K562 (cell line): Measurements from ENCODE around the gene ACBD6. TPM values are rescaled to one million over a fixed set of nuclear protein-coding genes. Genes with fewer than 3 reads are reported as not detected.

ENCODE experiments used
- ATAC-seq: fragments of 200-7000 bp; cut with Tn5 transposase; 3 replicates; pipeline ENCODE4 v1.9.1; 2020; ENCODE audit warnings: moderate library complexity
- BruUV-seq: library from RNA; stranded (reverse); fragments of 400-500 nt; replicated peaks from 2 replicates; lab custom pipeline; 2021; lab: Mats Ljungman, UMichigan
- CTCF ChIA-PET: fragments of 300-600 bp; formaldehyde crosslinking; extraction: SDS; loops from one replicate; lab custom pipeline; 2021; ENCODE audit warnings: low intra/inter-chr PET ratio; lab: Yijun Ruan, JAX
- POLR2A ChIA-PET: fragments of 300-600, 350-650 bp; sonication (Branson Sonifier 250); formaldehyde crosslinking; extraction: SDS; loops from one replicate; lab custom pipeline; 2021; ENCODE audit warnings: antibody characterized with exemption, inconsistent platforms; lab: Yijun Ruan, JAX
- DNase-seq, 4 experiments: peaks; one replicate each; pipeline versions ENCODE4 v3.0.0 to v3.0.0-alpha.2; 2011 to 2018; ENCODE audit warnings: low spot score in 3 of 4, mixed read lengths in 3 of 4; ENCODE audit errors: extremely low read depth in 1 of 4
- FAIRE-seq: peaks from 2 replicates; lab custom pipeline; 2011; peaks lifted over from hg19 to GRCh38; lab: Jason Lieb, UNC
- H2AFZ ChIP-seq: 2 replicates; pipeline ENCODE4 v1.6.0; 2011; ENCODE audit warnings: low read depth, low read length, control low read depth, inconsistent platforms
- H3K27ac ChIP-seq: fragments of 200-600 bp; 3 replicates; pipeline ENCODE4 v1.8.0; 2011; ENCODE audit warnings: low read depth, mild to moderate bottlenecking, control low read depth, inconsistent platforms, low read length, moderate library complexity, mixed read lengths; ENCODE audit errors: extremely low read depth
- H3K27me3 ChIP-seq, 2 experiments: fragments of 300-600 bp in 1 of 2; 2 replicates in 1 of 2; 3 replicates in 1 of 2; pipeline versions ENCODE4 v1.6.0 to v1.8.0; 2011; ENCODE audit warnings: inconsistent platforms in 2 of 2, low read length in 2 of 2, mild to moderate bottlenecking in 1 of 2, mixed read lengths in 1 of 2, moderate library complexity in 1 of 2; ENCODE audit not compliant: control insufficient read depth in 2 of 2, insufficient read depth in 2 of 2
- H3K36me3 ChIP-seq: fragments of 300-600 bp; 3 replicates; pipeline ENCODE4 v1.8.0; 2011; ENCODE audit warnings: mild to moderate bottlenecking, low read length, inconsistent platforms; ENCODE audit not compliant: control insufficient read depth, insufficient read depth
- H3K4me1 ChIP-seq, 2 experiments: fragments of 200-600 bp in 1 of 2; replicated peaks in 1 of 2; 2 replicates in 1 of 2; 3 replicates in 1 of 2; pipeline versions ENCODE4 v1.5.1 to v1.8.0; 2011; ENCODE audit warnings: inconsistent platforms in 2 of 2, low read length in 2 of 2, mild to moderate bottlenecking in 1 of 2, mixed read lengths in 1 of 2, moderate library complexity in 1 of 2; ENCODE audit not compliant: control insufficient read depth in 2 of 2, insufficient read depth in 2 of 2
- H3K4me2 ChIP-seq: 2 replicates; pipeline ENCODE4 v1.6.1; 2011; ENCODE audit warnings: low read length, control low read depth, inconsistent platforms, mixed read lengths; ENCODE audit not compliant: insufficient read depth
- H3K4me3 ChIP-seq: fragments of 200-600 bp; sonication (generic), shearing (Covaris generic); 2 replicates; pipeline ENCODE4 v1.5.1; 2016; ENCODE audit warnings: control low read depth, inconsistent platforms
- H3K79me2 ChIP-seq: fragments of 200-600 bp; 3 replicates; pipeline ENCODE4 v1.8.0; 2011; ENCODE audit warnings: low read length, inconsistent platforms; ENCODE audit not compliant: control insufficient read depth, insufficient read depth
- H3K9ac ChIP-seq, 2 experiments: 2 replicates each; pipeline versions ENCODE4 v1.6.0 to v1.6.1; 2011; ENCODE audit warnings: low read depth in 2 of 2, low read length in 2 of 2, control low read depth in 1 of 2, inconsistent platforms in 1 of 2, mild to moderate bottlenecking in 1 of 2, mixed read lengths in 1 of 2; ENCODE audit not compliant: insufficient read depth in 1 of 2
- H3K9me1 ChIP-seq: one replicate; pipeline ENCODE4 v1.6.0; 2011; ENCODE audit warnings: inconsistent platforms, mild to moderate bottlenecking, low read length, moderate library complexity; ENCODE audit not compliant: control insufficient read depth, insufficient read depth
- H3K9me3 ChIP-seq: replicated peaks from 2 replicates; pipeline ENCODE4 v1.5.1; 2011; ENCODE audit warnings: low read depth, low read length, inconsistent platforms; ENCODE audit not compliant: control insufficient read depth, insufficient read depth
- H4K20me1 ChIP-seq: replicated peaks from 2 replicates; pipeline ENCODE4 v1.6.1; 2011; ENCODE audit warnings: low read length, inconsistent platforms, mixed read lengths; ENCODE audit not compliant: control insufficient read depth, insufficient read depth
- C11orf30 ChIP-seq: fragments of 450-650 bp; IDR thresholded peaks from 2 replicates; pipeline ENCODE4 v1.6.1; 2016; ENCODE audit warnings: low read depth, mild to moderate bottlenecking
- ID3 ChIP-seq, 2 experiments: fragments of 250-450 bp in 1 of 2; fragments of 450-650 bp in 1 of 2; sonication (Bioruptor Pico) in 1 of 2; IDR thresholded peaks; 2 replicates each; pipeline versions ENCODE4 v1.6.1 to v1.8.0; 2016 to 2021; ENCODE audit warnings: mild to moderate bottlenecking in 2 of 2, moderate library complexity in 2 of 2, missing compliant biosample characterization in 1 of 2, missing genetic modification characterization in 1 of 2
- MAFF ChIP-seq: IDR thresholded peaks from 2 replicates; pipeline ENCODE4 v1.6.1; 2012; ENCODE audit warnings: low read length, improper control_type of control experiment
- MAFG ChIP-seq: fragments of 450-650 bp; conservative IDR thresholded peaks from 2 replicates; pipeline ENCODE4 v1.6.1; 2016; ENCODE audit warnings: missing genetic modification characterization, missing compliant biosample characterization
- MAFK ChIP-seq: IDR thresholded peaks from 2 replicates; pipeline ENCODE4 v1.6.1; 2011; ENCODE audit warnings: low read length, improper control_type of control experiment
- ZNF316 ChIP-seq: fragments of 450-650 bp; IDR thresholded peaks from 2 replicates; pipeline ENCODE4 v1.6.1; 2016
- WGBS: fragments of 100-300 bp; shearing (Covaris generic); methylation state at CpG from one replicate; pipeline ENCODE4 v1.1.6; 2016; ENCODE audit warnings: low coverage, mixed read lengths; ENCODE audit not compliant: insufficient coverage; ENCODE audit errors: missing lambda C conversion rate; 5-methylcytosine and 5-hydroxymethylcytosine counted together
- in situ Hi-C: fragments of 300-500 bp; cut with MboI; formaldehyde crosslinking; loops from 4 replicates; pipeline ENCODE4 v1.15.0; 2018; ENCODE audit warnings: inconsistent platforms, mixed read lengths
- intact Hi-C: fragments of 100-400 bp; cut with micrococcal nuclease; formaldehyde crosslinking; loops from 2 replicates; pipeline ENCODE4 v1.14.2; 2022
- polyA plus RNA-seq, 8 experiments: library from polyadenylated mRNA; depleted of rRNA in 4 of 8; stranded (reverse) in 5 of 8; unstranded in 3 of 8; fragments of >200 nt; fragmentation: Nextera tagmentation in 2 of 8; fragmentation: Illumina TruSeq in 1 of 8; extraction: Ambion mirVana in 2 of 8; extraction: Trizol in 1 of 8; gene quantifications; 2 replicates each; pipeline versions ENCODE4 v1.2.1 to v1.2.3, GENCODE V29; 2011 to 2014; ENCODE audit warnings: inconsistent platforms in 1 of 8, missing spikeins in 1 of 8
- total RNA-seq, 7 experiments: library from RNA; depleted of rRNA in 6 of 7; stranded (reverse); fragments of >200 nt in 6 of 7; fragmentation: Illumina TruSeq in 2 of 7; extraction: Trizol in 2 of 7; gene quantifications; 2 replicates each; pipeline versions ENCODE4 v1.2.1 to v1.2.3, GENCODE V29; 2011 to 2021; ENCODE audit warnings: low replicate concordance in 1 of 7
- TF ChIP-seq, protein P1 (sequence below): fragments of 250-450 bp; sonication (Bioruptor Pico); IDR thresholded peaks from 2 replicates; pipeline ENCODE4 v1.5.0; 2021

The ACBD6 gene
- total and polyA plus RNA-seq, 9 of the 15 experiments (the other 6 are each of a cell fraction or from before 2014, with no cell fraction given), result 16.9 to 107 (median 77.7) TPM

GRCh38 chr1:180444522-180444921, 57.9 kb downstream of the ACBD6 start:
- no peak overlapping the region for H3K4me3 ChIP-seq
- H2AFZ ChIP-seq, result no peak overlapping the region
- FAIRE-seq, result no peak
- H3K36me3 ChIP-seq, result no peaks in the 10 kb centered on the region
- H3K4me1 ChIP-seq, result no peaks in the 10 kb centered on the region
- H3K9ac ChIP-seq, result no peak overlapping the region
- intact Hi-C loops (no loop called here), in situ Hi-C loops (no loop called here)
- ATAC-seq, result no peak
- CTCF ChIA-PET, result no interaction called here
- WGBS, result 98% methylated on average over 2 of the region's 2 CpGs
- BruUV-seq, result no TSS peak
- H3K27ac ChIP-seq, result no peak overlapping the region
- no peaks in the 10 kb centered on the region for H3K27me3 ChIP-seq
- H3K9me3 ChIP-seq, result no peaks in the 10 kb centered on the region
- TF ChIP-seq ZNF316, result peak; percentile 87
- no peak for TF ChIP-seq ID3 (CRISPR knock-in tag; IDR thresholded peaks at IDR 0.05)
- no peak for TF ChIP-seq ID3 (tag; IDR thresholded peaks at IDR 0.05)
- TF ChIP-seq MAFK, result peak; percentile 26; the same call in 1 of the 2 replicates
- TF ChIP-seq C11orf30, result peak; percentile 76
- TF ChIP-seq, protein P1, sequence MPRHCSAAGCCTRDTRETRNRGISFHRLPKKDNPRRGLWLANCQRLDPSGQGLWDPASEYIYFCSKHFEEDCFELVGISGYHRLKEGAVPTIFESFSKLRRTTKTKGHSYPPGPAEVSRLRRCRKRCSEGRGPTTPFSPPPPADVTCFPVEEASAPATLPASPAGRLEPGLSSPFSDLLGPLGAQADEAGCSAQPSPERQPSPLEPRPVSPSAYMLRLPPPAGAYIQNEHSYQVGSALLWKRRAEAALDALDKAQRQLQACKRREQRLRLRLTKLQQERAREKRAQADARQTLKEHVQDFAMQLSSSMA (CRISPR knock-in tag), result no peak
- TF ChIP-seq MAFG (tag), result peak; percentile 59
- peak; percentile 72 for TF ChIP-seq MAFF
- DNase-seq, result no peak
- no peak overlapping the region for H3K4me2 ChIP-seq
- H3K79me2 ChIP-seq, result peaks cover 23% of the 10 kb centered on the region; the same call in 2 of the 3 replicates
- H4K20me1 ChIP-seq, result no peaks in the 10 kb centered on the region
- H3K9me1 ChIP-seq, result no peaks in the 10 kb centered on the region
- POLR2A ChIA-PET, result interaction anchor here (0.7 to 1.3 kb wide), 3 partner anchors 8 to 257 kb away, joined by 3 to 4 read pairs (median 3); no protein-coding TSS in a partner anchor
